Measurements from ENCODE around the gene FCHSD1.
"Not testable (repeated sequence)": the region's sequence is repeated elsewhere in the genome, so short reads cannot be mapped to it uniquely, and the experiment has no call there.

Gene FCHSD1

DNA sequence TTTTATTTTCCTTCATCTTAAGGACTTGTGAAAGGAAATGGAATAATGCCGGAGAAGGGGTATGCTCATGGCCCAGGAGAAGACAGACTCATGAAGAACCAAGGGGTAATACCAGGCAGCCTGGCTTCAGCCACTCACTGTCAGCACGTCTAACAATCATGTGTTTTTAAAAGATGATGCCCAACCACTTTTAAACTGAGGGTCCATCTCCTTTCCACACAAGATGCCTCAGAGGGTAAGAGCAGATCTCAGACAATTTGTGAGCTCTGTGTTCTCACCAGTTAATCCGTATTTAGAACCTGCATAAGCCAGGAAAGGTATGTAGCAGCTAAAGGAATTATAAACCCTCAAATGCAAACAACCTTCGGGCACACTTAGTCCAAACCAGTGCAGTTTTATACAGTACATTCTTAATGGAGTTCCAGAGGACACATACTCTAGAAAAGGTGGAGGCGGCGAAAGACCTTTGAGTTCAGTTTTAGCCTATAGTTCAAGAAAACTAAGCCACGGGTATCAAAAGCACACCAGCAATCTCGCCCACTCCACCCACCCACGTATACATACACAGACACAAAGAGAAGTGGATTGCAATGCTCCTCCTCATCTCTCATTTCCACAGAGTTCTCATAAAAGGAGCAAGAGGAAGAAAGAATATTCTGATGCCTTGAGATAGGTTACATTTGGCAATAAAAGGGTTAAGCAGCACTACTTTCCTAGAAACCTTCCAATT, 35.1 kb downstream of the FCHSD1 start:
- FAIRE-seq = no peak

DNA sequence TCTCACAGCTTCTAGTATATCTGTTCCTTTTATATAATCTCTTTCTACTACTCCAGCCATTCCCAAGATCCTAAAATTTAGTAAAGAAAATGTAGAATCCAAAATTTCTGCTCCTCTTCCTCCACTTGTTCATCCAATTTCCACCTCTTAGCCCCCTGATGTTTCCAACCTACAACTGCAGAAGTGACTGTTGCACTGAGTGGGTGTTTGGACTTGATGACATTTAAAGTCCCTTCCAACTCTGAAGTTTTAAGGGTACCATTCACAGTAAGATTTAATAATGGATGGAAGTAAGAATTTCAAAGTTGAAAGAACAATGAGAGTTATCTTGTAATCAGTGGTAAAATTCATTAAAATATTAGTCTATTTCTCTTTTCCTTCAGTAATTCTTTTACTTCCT, 37.9 kb downstream of the FCHSD1 start:
- FAIRE-seq = no peak

GRCh38 chr5:141611289-141611688, 39.9 kb downstream of the FCHSD1 start:
- FAIRE-seq = no peak

- FAIRE-seq = not testable (repeated sequence)
These were observed 41.3 kb downstream of the FCHSD1 start for GRCh38 chr5:141609921-141610320.

- no peak for FAIRE-seq
These were observed 42.2 kb downstream of the FCHSD1 start for GRCh38 chr5:141609044-141609443.

DNA sequence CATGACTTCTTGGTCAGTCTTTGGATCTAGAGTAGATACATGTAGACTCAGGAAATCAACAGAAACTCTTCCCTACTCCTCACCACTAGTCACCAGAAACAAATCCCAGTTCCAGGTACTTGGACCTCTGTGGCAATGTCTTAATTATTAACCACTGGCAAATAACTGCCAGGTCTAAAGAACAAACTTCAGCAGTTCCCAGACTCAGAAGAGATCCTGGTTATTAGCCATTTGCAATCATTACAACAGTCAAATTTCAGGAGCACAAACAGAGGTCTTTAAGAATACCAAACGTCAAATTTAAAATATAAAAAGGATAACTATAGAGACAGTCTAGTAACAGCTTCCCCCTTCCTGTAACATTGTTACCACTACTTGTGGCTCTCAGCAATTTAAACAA, 42.7 kb downstream of the FCHSD1 start:
- no peak for FAIRE-seq

DNA sequence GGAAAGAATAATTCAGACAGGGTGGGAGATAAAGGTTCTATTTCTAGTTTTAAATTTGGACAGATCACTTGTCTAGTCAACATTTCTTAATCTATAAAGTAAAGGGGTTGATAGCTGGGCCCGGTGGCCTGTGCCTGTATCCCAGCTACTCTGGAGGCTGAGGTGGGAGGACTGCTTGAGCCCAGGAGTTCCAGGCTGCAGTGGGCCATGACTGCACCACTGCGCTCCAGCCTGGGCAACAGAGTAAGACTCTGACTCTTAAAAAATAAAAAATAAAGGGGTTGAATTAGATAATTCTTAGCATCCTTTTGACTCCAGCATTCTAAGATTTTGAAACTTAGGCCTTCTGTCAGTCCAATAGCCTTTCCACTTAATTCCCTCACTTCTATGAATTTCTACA, 43.2 kb downstream of the FCHSD1 start:
- FAIRE-seq = no peak

GRCh38 chr5:141605523-141606277, 45.5 kb downstream of the FCHSD1 start:
- FAIRE-seq = no peak

DNA sequence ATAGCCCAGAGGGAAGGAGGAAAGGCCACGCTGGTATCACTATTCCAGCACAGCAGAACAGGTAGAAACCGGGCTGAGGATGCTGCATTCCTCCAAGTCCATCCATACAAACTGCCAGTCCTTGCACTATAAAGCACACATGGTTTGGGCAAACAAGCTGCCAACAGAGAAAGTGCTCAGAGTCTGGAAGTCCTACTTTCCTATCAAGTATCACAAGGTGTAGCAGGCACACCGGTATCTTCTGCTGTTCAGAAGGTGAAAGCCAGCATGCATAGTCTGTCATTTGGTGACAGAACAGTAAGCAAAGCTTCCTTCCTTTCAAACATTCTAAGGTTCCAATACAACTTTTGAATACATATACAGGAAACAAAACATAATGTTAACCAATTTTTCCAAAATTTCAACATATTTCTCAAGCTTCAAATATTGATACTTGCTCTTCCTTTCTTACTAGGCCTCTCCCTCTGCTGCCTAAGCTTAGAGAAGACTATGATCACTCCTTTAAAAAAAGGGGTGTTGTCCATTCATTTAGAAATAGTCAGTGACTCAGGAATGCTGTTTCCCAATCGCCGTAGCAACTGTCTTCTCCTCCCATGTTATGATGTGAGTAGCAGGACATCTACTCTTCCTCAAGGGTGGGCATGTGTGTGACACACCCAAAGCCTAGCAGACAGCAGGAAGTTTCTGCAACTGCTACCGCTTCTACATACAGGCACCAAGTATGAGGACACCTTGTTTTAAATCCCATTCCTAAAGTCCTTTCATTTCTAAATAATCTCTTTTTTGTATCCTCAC, 47.1 kb downstream of the FCHSD1 start:
- FAIRE-seq = no peak

DNA sequence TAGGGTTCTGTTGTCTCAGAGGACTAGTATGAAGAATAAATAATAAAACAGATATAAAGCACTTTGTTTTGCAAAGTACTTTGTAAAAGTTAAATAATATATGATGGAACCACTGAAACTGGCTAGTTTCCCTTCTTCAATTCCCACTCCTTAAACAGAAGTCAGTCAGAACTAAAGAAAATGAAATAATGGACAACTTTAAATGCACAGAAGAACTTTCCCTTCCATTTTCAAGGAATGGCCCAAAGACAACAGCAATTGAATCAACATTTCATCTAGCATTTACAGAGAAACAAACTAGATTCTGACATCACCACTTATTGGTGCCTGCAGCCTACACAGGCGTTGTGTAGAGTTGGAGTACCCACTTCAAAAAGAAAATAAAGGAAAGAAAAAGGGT, 48.6 kb downstream of the FCHSD1 start:
- FAIRE-seq = no peak

- no peak for FAIRE-seq
These were observed 52.5 kb downstream of the FCHSD1 start for GRCh38 chr5:141598391-141599345.

DNA sequence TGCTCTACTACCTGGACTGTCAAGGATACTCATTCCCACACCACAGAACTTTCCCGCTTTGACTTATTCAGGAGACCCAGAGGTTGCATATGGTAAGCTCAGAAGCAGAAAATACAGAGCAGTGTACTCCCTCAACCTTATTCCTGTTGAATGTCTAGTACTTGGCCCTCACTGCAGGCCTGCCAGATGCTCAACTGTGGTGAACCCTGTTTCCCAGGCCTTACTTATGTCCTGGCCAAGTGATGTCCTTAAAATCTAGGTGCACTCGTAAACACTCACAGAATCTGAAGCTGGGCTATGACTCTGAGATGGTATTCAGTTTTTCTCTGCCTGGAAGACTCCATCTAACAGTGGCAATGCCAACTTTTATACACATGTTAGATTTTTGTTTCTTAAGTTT, 53.4 kb downstream of the FCHSD1 start:
- no peak for FAIRE-seq

DNA sequence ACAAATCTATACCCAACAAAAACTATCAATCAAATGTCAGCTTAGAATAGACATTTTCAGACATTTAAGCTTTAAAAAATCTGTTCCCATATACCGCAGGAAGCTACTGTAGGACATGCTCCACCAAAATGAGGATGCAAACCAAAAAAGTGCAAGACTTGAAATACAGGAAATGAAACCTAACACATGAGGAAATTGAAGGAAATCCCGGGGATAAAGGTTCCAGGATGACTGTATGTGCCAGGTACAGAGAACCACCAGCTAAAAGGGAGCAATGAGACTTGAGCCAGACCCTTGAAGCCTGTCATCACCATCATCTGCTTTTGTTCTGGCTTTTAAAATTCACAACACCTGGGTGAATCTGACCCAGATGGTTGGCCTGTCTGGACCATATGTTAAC, 53.8 kb downstream of the FCHSD1 start:
- no peak for FAIRE-seq

GRCh38 chr5:141596867-141597266, 54.4 kb downstream of the FCHSD1 start:
- no peak for FAIRE-seq

DNA sequence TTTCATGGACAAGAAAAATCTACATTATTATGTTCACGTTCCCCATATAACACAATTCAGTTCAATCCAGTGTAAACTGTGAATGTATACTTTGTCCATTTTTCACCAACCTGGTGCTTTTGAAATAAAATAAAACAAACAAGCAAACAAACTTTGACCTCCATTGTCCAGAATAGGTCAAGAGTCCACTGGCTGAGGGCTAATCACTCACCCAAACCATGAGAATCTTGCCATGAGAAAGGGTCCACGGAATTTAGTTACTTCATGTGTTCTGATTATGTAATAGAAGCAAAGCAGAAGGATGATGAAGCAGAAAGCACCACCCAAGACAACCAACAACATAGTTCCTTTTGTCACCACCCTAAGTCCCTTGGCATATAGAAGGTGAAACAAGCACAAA, 61.1 kb downstream of the FCHSD1 start:
- no peak for FAIRE-seq
